Measurements from ENCODE around the gene FAM200C. TPM values are rescaled to one million over a fixed set of nuclear protein-coding genes. Genes with fewer than 3 reads are reported as not detected.

The FAM200C gene
- total and polyA plus RNA-seq, 2 of the 8 experiments (the other 6 are each of a cell fraction or from before 2014, with no cell fraction given): 2.6 to 7.3 TPM

DNA sequence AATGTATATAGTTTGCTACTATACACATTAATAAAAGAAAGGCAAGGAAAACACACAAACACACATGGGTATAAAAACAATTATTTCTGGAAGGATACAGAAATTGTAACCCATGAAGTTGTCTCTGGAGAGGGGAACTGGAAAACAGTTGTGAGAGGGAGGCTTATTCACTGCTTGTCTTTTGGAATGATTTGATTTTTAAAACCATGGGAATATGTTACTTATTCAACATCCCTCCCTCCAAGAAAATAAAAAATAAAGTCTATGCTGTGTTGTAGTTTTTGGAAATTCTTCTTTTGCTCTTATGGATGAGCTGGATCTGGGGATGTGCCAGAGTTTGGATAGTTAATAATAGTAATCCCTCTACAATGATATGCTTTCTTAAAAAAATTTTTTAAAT lies 23.4 kb downstream of the FAM200C start:
- H2BK12ac ChIP-seq (ENCODE audit: low read depth, low read length): no peak overlapping the region
- H3K4me1 ChIP-seq (replicated peaks in 1 of 4; ENCODE audit: control insufficient read depth in 3 of 4, insufficient read depth in 4 of 4, low read length in 3 of 4): no peaks in the 10 kb centered on the region
- no peak overlapping the region for H3K18ac ChIP-seq (ENCODE audit: extremely low read depth, low read length)
- H4K20me1 ChIP-seq (replicated peaks in 1 of 2; ENCODE audit: control insufficient read depth in 1 of 2, insufficient read depth in 2 of 2, low read length in 2 of 2): no peaks in the 10 kb centered on the region
- no peak overlapping the region for H3K4me2 ChIP-seq (ENCODE audit: insufficient read depth in 1 of 2, low read depth in 2 of 2, low read length in 2 of 2)
- no peak overlapping the region for H2BK20ac ChIP-seq (ENCODE audit: low read length)
- no peaks in the 10 kb centered on the region for H3K23me2 ChIP-seq (ENCODE audit: low read depth, low read length)
- no peaks in the 10 kb centered on the region for H3K79me1 ChIP-seq (ENCODE audit: low read depth, low read length)
- H3K9me3 ChIP-seq (ENCODE audit: insufficient read depth in 2 of 2, low read depth in 1 of 2, low read length in 1 of 2): no peaks in the 10 kb centered on the region
- no peak overlapping the region for H2BK15ac ChIP-seq (ENCODE audit: low read length)
- H3K79me2 ChIP-seq (ENCODE audit: control insufficient read depth in 1 of 2, insufficient read depth in 2 of 2, low read length in 2 of 2): no peaks in the 10 kb centered on the region
- H4K5ac ChIP-seq (ENCODE audit: insufficient read length, low read depth, low read length): no peak overlapping the region
- DNase-seq (ENCODE audit: low read depth in 1 of 2, low spot score in 2 of 2) (no peak), FAIRE-seq (no peak)
- CTCF ChIA-PET (ENCODE audit: partially characterized antibody): interaction anchor here (0.6 to 2.9 kb wide), 5 partner anchors 13 to 179 kb away, joined by 3 to 13 read pairs (median 3); no protein-coding TSS in a partner anchor
- no peak overlapping the region for H3K27ac ChIP-seq (ENCODE audit: low read depth, low read length)
- TF ChIP-seq KDM1A (IDR thresholded peaks at IDR 0.05; ENCODE audit: borderline replicate concordance, low read length) (no peak), EP300 (IDR thresholded peaks at IDR 0.05; ENCODE audit: borderline replicate concordance in 1 of 2, low read depth in 2 of 2, low read length in 2 of 2) (no peak), JUND (IDR thresholded peaks at IDR 0.05; ENCODE audit: low read length) (no peak), BACH1 (IDR thresholded peaks at IDR 0.05; ENCODE audit: low read length) (no peak), JUN (IDR thresholded peaks at IDR 0.05; ENCODE audit: low read depth, low read length) (no peak)
- H3K9ac ChIP-seq (replicated peaks in 1 of 4; ENCODE audit: extremely low read depth in 1 of 4, low read depth in 3 of 4, low read length in 3 of 4): no peak overlapping the region
- H3K36me3 ChIP-seq (ENCODE audit: control insufficient read depth in 2 of 4, insufficient read depth in 4 of 4, low read length in 3 of 4): no peaks in the 10 kb centered on the region
- H3K23ac ChIP-seq (ENCODE audit: insufficient read length): no peak overlapping the region
- H3K4me3 ChIP-seq (ENCODE audit: extremely low read depth in 1 of 4, insufficient read depth in 2 of 4, low read depth in 3 of 4, low read length in 4 of 4): no peak overlapping the region
- no peak overlapping the region for H3K56ac ChIP-seq (replicated peaks; ENCODE audit: insufficient read length, low read depth, low read length)
- no peak overlapping the region for H4K91ac ChIP-seq (replicated peaks; ENCODE audit: insufficient read length, low read length)
- no peak overlapping the region for H2BK5ac ChIP-seq (ENCODE audit: low read depth, low read length)
- no peak overlapping the region for H2AK5ac ChIP-seq (ENCODE audit: low read depth, low read length)
- H2AFZ ChIP-seq (ENCODE audit: low read length): no peak overlapping the region
- no peaks in the 10 kb centered on the region for H3K27me3 ChIP-seq (replicated peaks in 1 of 4; ENCODE audit: control insufficient read depth in 3 of 4, extremely low read depth in 1 of 4, insufficient read depth in 3 of 4, low read length in 3 of 4)
- no peak overlapping the region for H2BK120ac ChIP-seq (replicated peaks; ENCODE audit: low read depth, low read length)
- no peak overlapping the region for H3K14ac ChIP-seq (ENCODE audit: insufficient read length)
- H4K8ac ChIP-seq (ENCODE audit: extremely low read depth, insufficient read depth, low read length): no peak overlapping the region
- H3K4ac ChIP-seq (replicated peaks; ENCODE audit: insufficient read length, low read depth, low read length): no peak overlapping the region
- POLR2A ChIA-PET (ENCODE audit: partially characterized antibody): interaction anchor here (0.6 kb wide), 1 partner anchor 13 kb away, joined by 3 read pairs; no protein-coding TSS in a partner anchor

Data from H1 (cell line).